HepG2 (cell line): ENCODE results near the gene RPP25L. TPM values are rescaled to one million over a fixed set of nuclear protein-coding genes. Genes with fewer than 3 reads are reported as not detected.

Experiments used
- ATF7 ChIP-seq, 2 experiments: fragments of 450-650 bp in 1 of 2; sonication (generic) in 1 of 2; formaldehyde crosslinking in 1 of 2; IDR thresholded peaks; 2 replicates each; pipeline versions ENCODE4 v1.4.0 to v1.6.1; 2016 to 2020; ENCODE audit warnings: antibody characterized with exemption in 1 of 2, mild to moderate bottlenecking in 1 of 2, missing genetic modification reagents in 1 of 2
- BCL3 ChIP-seq: sonication (generic); formaldehyde crosslinking; IDR thresholded peaks from 2 replicates; pipeline ENCODE4 v1.5.1; 2020; ENCODE audit warnings: mild to moderate bottlenecking, missing genetic modification reagents, moderate library complexity
- CBX2 ChIP-seq, 2 experiments: fragments of 200-600 bp in 1 of 2; sonication (generic); formaldehyde crosslinking in 1 of 2; IDR thresholded peaks; 2 replicates each; pipeline versions ENCODE4 v1.7.0 to v1.8.1; 2018 to 2022; ENCODE audit warnings: low read depth in 2 of 2, low read length in 1 of 2, mild to moderate bottlenecking in 1 of 2, missing genetic modification reagents in 1 of 2
- DMAP1 ChIP-seq: IDR thresholded peaks from 2 replicates; pipeline ENCODE4 v1.6.1; 2016
- FOSL1 ChIP-seq: sonication (generic); formaldehyde crosslinking; IDR thresholded peaks from 2 replicates; pipeline ENCODE4 v1.9.0; 2021; ENCODE audit warnings: missing genetic modification reagents, borderline replicate concordance
- HNRNPL ChIP-seq: fragments of 200-400 bp; formaldehyde crosslinking; IDR thresholded peaks from 2 replicates; pipeline ENCODE4 v1.6.1; 2017; ENCODE audit warnings: mild to moderate bottlenecking, low read depth, low read length
- HOXA5 ChIP-seq: sonication (generic); formaldehyde crosslinking; IDR thresholded peaks from 2 replicates; pipeline ENCODE4 v1.4.0; 2020; ENCODE audit warnings: missing genetic modification reagents
- LBX2 ChIP-seq: sonication (generic); formaldehyde crosslinking; IDR thresholded peaks from 2 replicates; pipeline ENCODE4 v1.5.0; 2020; ENCODE audit warnings: missing genetic modification reagents, mild to moderate bottlenecking, borderline replicate concordance
- MIER3 ChIP-seq: IDR thresholded peaks from 2 replicates; pipeline ENCODE4 v1.6.1; 2016; ENCODE audit warnings: missing compliant biosample characterization, borderline replicate concordance
- PLSCR1 ChIP-seq: sonication (generic); formaldehyde crosslinking; IDR thresholded peaks from 2 replicates; pipeline ENCODE4 v1.5.0; 2020; ENCODE audit warnings: missing genetic modification reagents, mild to moderate bottlenecking, borderline replicate concordance
- SIN3B ChIP-seq: fragments of 150-350 bp; IDR thresholded peaks from 2 replicates; pipeline ENCODE4 v1.6.1; 2014; ENCODE audit warnings: low read length
- SP1 ChIP-seq, 2 experiments: fragments of 450-650 bp in 1 of 2; sonication (generic) in 1 of 2; formaldehyde crosslinking in 1 of 2; IDR thresholded peaks; 2 replicates each; pipeline versions ENCODE4 v1.4.0 to v1.6.1; 2016 to 2020; ENCODE audit warnings: missing genetic modification reagents in 1 of 2
- THAP9 ChIP-seq: sonication (generic); formaldehyde crosslinking; IDR thresholded peaks from 2 replicates; pipeline ENCODE4; 2020; ENCODE audit warnings: missing genetic modification reagents, mild to moderate bottlenecking, borderline replicate concordance
- ZBTB49 ChIP-seq: sonication (generic); formaldehyde crosslinking; IDR thresholded peaks from 2 replicates; pipeline ENCODE4 v1.4.0; 2020; ENCODE audit warnings: missing genetic modification reagents, borderline replicate concordance
- ZBTB7A ChIP-seq: sonication (generic); formaldehyde crosslinking; IDR thresholded peaks from 2 replicates; pipeline ENCODE4 v1.8.0; 2022; ENCODE audit warnings: mild to moderate bottlenecking, missing genetic modification reagents
- ZFP36L2 ChIP-seq: sonication (generic); formaldehyde crosslinking; IDR thresholded peaks from 2 replicates; pipeline ENCODE4 v1.4.0; 2020; ENCODE audit warnings: missing genetic modification reagents
- ZFYVE20 ChIP-seq: sonication (generic); formaldehyde crosslinking; IDR thresholded peaks from 2 replicates; pipeline ENCODE4 v1.8.0; 2023; ENCODE audit warnings: low read depth, mild to moderate bottlenecking, moderate library complexity, missing genetic modification reagents, borderline replicate concordance
- ZNF513 ChIP-seq: sonication (generic); formaldehyde crosslinking; conservative IDR thresholded peaks from 2 replicates; pipeline ENCODE4 v1.5.0; 2020; ENCODE audit warnings: missing genetic modification reagents
- ZNF546 ChIP-seq: sonication (generic); formaldehyde crosslinking; conservative IDR thresholded peaks from 2 replicates; pipeline ENCODE4 v1.8.1; 2023; ENCODE audit warnings: mild to moderate bottlenecking, missing genetic modification reagents
- polyA plus RNA-seq, 8 experiments: library from polyadenylated mRNA; depleted of rRNA in 3 of 8; stranded (reverse) in 7 of 8; unstranded in 1 of 8; fragments of >200 nt; fragmentation: Illumina TruSeq in 4 of 8; extraction: Trizol in 4 of 8; gene quantifications; 2 replicates each; pipeline versions ENCODE4 v1.2.1 to v1.2.3, GENCODE V29; 2011 to 2016; ENCODE audit warnings: low read depth in 4 of 8, missing spikeins in 1 of 8, mixed read lengths in 1 of 8; ENCODE audit not compliant: insufficient read depth in 1 of 8
- total RNA-seq, 5 experiments: library from RNA; depleted of rRNA; stranded (reverse); fragments of >200 nt; fragmentation: Illumina TruSeq; extraction: Trizol; gene quantifications; 2 replicates each; pipeline ENCODE4 v1.2.3, GENCODE V29; 2016; ENCODE audit warnings: low read depth in 1 of 5

RPP25L gene
- total and polyA plus RNA-seq, 2 of the 13 experiments (the other 11 are each of a cell fraction or from before 2014, with no cell fraction given) = 24.5 to 27.3 TPM

- TF ChIP-seq THAP9 (no peak; the same call in 1 of the 2 replicates), CBX2 (IDR thresholded peaks at IDR 0.05; ENCODE audit: low read depth, low read length) (no peak), CBX2 (CRISPR knock-in tag; IDR thresholded peaks at IDR 0.05; ENCODE audit: low read depth) (no peak), PLSCR1 (CRISPR knock-in tag) (no peak), ATF7 (IDR thresholded peaks at IDR 0.05) (no peak), ATF7 (CRISPR knock-in tag; IDR thresholded peaks at IDR 0.05) (no peak; the same call in 1 of the 2 replicates), ZNF513 (no peak), SP1 (IDR thresholded peaks at IDR 0.05) (no peak), SP1 (CRISPR knock-in tag; IDR thresholded peaks at IDR 0.05) (peak; percentile 72), SIN3B (0 out of 2 replicates have a peak, but pooled peaks have one; percentile 32), ZNF546 (CRISPR knock-in tag) (no peak), LBX2 (CRISPR knock-in tag) (no peak), ZBTB7A (CRISPR knock-in tag) (no peak), MIER3 (CRISPR knock-in tag) (no peak), FOSL1 (CRISPR knock-in tag) (no peak), DMAP1 (CRISPR knock-in tag) (peak; percentile 47; the same call in 1 of the 2 replicates), ZFP36L2 (no peak), HOXA5 (peak; percentile 94), ZBTB49 (CRISPR knock-in tag) (no peak), BCL3 (CRISPR knock-in tag) (no peak), ZFYVE20 (CRISPR knock-in tag) (no peak), HNRNPL (peak; percentile 89)
Measured at GRCh38 chr9:34651876-34652601, 40.1 kb upstream of the RPP25L start, which contains the start of gene IL11RA (continued).
